ENCODE data around the gene MIER3. TPM values are rescaled to one million over a fixed set of nuclear protein-coding genes. Genes with fewer than 3 reads are reported as not detected.
"Not testable (repeated sequence)": the region's sequence is repeated elsewhere in the genome, so short reads cannot be mapped to it uniquely, and the experiment has no call there.

The MIER3 gene
- total RNA-seq, 1 donor from 2014 or later = 33.6 TPM

DNA sequence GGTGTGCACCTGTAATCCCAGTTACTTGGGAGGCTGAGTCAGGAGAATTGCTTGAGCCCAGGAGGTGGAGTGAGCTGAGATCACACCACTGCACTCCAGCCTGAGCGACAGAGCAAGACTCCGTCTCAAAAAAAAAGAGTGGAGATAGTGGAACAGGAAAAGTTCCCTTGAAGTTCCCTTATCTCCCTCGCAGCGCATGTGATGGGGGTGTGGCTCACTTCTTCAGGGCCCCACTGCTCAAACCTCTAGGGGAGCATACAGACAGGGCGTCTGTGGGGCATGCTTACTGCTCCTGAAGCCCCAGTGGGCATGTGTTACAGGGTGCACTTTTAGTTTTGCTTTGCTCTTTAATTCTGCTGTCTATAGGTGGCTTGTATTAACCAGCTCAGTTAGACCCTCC is 27.6 kb upstream of the MIER3 start:
- intact Hi-C loops (cut with micrococcal nuclease); H3K36me3 Mint-ChIP-seq (ENCODE audit: low read depth); H3K27ac Mint-ChIP-seq; H3K9me3 Mint-ChIP-seq; H3K4me3 Mint-ChIP-seq; DNase-seq (ENCODE audit: low spot score): not testable (repeated sequence)
- Mint-ChIP-seq H3K4me1 (ENCODE audit: low read depth) (peaks cover 13% of the 10 kb centered on the region), H3K27me3 (ENCODE audit: insufficient read depth) (peaks cover 15% of the 10 kb centered on the region)

DNA sequence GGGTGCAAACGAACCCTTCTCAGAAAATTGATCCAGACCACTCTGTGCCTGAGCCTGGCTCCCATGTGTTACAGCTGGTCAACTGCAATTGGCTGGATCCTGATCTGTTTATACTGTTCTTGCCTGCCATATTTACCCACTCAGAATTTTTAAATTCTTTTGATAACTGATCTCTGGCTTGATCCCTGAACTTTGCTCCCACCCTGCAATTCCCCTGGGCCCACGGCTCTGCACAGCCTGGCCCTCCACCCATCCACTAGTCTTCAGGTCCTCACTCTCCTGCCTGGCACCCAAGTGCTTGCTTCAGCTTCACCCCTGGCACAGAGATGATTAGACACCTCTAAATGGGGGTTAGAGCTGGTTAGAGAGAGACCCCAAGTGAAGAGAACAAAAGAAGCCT is 25.9 kb upstream of the MIER3 start:
- Mint-ChIP-seq H3K27ac (no peak overlapping the region), H3K4me3 (no peak overlapping the region), H3K4me1 (ENCODE audit: low read depth) (no peaks in the 10 kb centered on the region), H3K36me3 (ENCODE audit: low read depth) (peaks cover 1% of the 10 kb centered on the region), H3K27me3 (ENCODE audit: insufficient read depth) (peaks cover 15% of the 10 kb centered on the region), H3K9me3 (no peaks in the 10 kb centered on the region)
- DNase-seq (ENCODE audit: low spot score) = no peak
- intact Hi-C loops (cut with micrococcal nuclease) = no loop called here

DNA sequence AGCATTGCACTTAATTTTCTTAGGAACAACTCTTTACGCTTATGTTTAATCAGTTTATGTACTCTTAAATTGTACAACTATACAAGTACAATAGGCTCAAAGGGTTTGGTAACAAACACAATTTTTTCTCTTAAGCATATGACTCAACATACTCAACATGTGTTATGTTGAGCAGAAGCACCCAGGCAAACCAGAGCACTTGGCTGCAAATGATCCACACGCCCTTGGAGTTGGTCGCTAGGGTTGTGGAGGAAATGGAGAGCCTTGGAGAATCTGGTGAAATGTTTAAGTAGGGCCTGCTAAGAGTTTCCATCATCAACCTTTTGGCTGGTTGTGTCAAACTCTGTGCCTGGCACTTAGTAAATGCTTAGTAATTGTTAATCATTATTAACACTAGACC is 25.1 kb upstream of the MIER3 start:
- Mint-ChIP-seq H3K4me1 (ENCODE audit: low read depth) (no peaks in the 10 kb centered on the region), H3K27ac (no peak overlapping the region), H3K4me3 (no peak overlapping the region), H3K36me3 (ENCODE audit: low read depth) (peaks cover 1% of the 10 kb centered on the region), H3K27me3 (ENCODE audit: insufficient read depth) (peaks cover 12% of the 10 kb centered on the region), H3K9me3 (no peaks in the 10 kb centered on the region)
- DNase-seq (ENCODE audit: low spot score) = no peak
- intact Hi-C loops (cut with micrococcal nuclease) = no loop called here

DNA sequence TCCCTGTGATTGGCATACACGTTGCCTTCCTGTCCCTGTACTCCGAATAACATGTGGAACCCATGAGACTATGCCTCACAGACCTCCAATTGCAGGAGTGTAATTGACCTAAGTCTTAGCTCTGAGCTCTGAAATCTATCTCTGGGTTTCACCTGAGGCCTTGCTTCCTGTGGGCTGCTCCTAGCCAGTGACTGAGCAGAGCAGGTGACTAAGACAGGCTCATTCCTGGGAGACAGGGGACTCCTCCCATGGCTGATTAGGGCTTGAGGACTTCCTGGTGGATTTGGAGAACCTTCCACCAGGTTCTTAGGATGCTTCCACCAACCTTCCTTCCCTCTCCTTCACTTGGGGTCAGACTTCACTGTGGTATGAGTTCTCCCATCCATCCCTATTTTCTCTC is 22.3 kb upstream of the MIER3 start:
- no peak overlapping the region for H3K27ac Mint-ChIP-seq
- H3K9me3 Mint-ChIP-seq = no peaks in the 10 kb centered on the region
- no peaks in the 10 kb centered on the region for H3K36me3 Mint-ChIP-seq (ENCODE audit: low read depth)
- DNase-seq (ENCODE audit: low spot score) = no peak
- no peak overlapping the region for H3K4me3 Mint-ChIP-seq
- intact Hi-C loops (cut with micrococcal nuclease) = no loop called here
- H3K4me1 Mint-ChIP-seq (ENCODE audit: low read depth) = no peaks in the 10 kb centered on the region
- peaks cover 18% of the 10 kb centered on the region for H3K27me3 Mint-ChIP-seq (ENCODE audit: insufficient read depth)

DNA sequence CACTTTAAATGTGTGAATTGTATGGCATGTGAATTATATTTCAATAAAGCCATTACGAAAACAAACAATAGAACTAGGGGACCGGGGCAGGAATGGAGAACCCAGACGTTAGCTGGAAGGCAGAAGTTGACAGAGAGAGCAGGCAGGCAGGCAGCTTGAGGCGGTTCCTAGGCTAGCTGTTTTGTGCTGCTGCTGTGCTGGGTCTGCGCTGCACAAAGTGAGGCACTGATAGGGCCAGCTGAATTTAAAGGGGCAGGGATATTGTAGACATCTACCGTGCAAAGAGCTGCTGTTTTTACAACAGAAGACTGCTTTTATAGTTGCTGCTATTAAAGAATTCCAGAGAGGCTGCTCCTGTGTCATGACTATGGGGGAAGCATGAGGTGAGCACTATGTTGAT is 21.6 kb upstream of the MIER3 start:
- no peak for DNase-seq (ENCODE audit: low spot score)
- Mint-ChIP-seq H3K36me3 (ENCODE audit: low read depth) (no peaks in the 10 kb centered on the region), H3K4me1 (ENCODE audit: low read depth) (no peaks in the 10 kb centered on the region), H3K4me3 (no peak overlapping the region), H3K9me3 (no peaks in the 10 kb centered on the region), H3K27ac (no peak overlapping the region), H3K27me3 (ENCODE audit: insufficient read depth) (peaks cover 23% of the 10 kb centered on the region)
- intact Hi-C loops (cut with micrococcal nuclease) = no loop called here

DNA sequence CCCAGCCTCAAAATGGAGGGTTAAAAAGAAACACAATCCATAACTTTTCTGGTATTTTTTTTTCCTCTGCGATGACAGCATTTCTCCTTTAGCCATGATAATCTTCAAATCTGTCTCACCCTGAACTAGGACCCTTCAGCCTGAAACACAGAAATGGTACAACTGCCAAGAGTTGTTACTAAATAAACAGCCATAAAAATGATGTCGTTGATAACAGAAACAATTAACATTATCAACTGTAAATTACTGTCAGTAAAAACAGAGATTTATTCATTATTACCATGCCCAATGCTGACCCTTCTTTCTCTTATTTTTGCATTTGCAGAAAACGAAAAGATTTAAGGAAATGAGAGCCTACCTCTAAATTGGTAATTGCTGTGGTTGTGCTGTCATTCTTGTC is 19.4 kb upstream of the MIER3 start:
- Mint-ChIP-seq H3K4me3 (no peak overlapping the region), H3K4me1 (ENCODE audit: low read depth) (no peaks in the 10 kb centered on the region), H3K36me3 (ENCODE audit: low read depth) (no peaks in the 10 kb centered on the region), H3K9me3 (no peaks in the 10 kb centered on the region), H3K27ac (no peak overlapping the region), H3K27me3 (ENCODE audit: insufficient read depth) (peaks cover 30% of the 10 kb centered on the region)
- DNase-seq (ENCODE audit: low spot score) = no peak
- intact Hi-C loops (cut with micrococcal nuclease) = no loop called here

DNA sequence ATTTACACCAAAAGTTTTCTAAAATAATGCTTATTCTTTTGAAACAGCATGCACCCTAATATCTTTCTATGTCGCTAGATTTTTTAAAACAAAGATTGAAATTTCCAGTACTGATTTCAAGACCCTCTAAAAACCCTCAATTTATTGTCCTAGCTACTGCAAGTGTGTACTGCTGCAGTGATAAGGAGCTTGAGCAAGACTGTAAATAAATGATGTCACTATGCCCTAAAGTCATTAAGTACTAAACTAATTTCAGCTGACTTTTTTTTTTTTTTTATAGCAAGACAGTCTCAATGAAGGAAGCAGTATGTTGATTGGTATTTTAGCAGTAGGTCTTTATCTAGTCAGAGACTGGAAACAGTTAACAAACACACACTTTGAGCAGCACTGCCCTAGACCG is 12.2 kb upstream of the MIER3 start:
- no peak overlapping the region for H3K4me3 Mint-ChIP-seq
- intact Hi-C loops (cut with micrococcal nuclease) = no loop called here
- DNase-seq (ENCODE audit: low spot score) = no peak
- H3K27ac Mint-ChIP-seq = no peak overlapping the region
- H3K9me3 Mint-ChIP-seq = no peaks in the 10 kb centered on the region
- H3K4me1 Mint-ChIP-seq (ENCODE audit: low read depth) = no peaks in the 10 kb centered on the region
- no peaks in the 10 kb centered on the region for H3K36me3 Mint-ChIP-seq (ENCODE audit: low read depth)
- H3K27me3 Mint-ChIP-seq (ENCODE audit: insufficient read depth) = peaks cover 59% of the 10 kb centered on the region

DNA sequence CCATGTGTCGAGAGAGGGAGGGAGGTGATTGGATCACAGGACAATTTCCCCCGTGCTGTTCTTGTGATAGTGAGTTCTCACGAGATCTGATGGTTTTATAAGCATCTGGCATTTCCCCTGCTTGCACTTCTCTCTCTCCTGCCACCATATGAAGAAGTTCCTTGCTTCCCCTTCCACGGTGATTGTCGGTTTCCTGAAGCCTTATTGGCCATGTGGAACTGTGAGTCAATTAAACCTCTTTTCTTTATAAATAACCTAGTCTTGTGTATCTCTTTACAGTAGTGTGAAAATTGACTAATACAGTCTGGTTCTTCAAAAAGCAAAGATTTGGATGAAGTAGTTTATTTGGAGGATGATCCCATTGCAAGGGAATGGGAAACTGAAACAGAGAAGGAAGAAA is 11.3 kb upstream of the MIER3 start:
- no peaks in the 10 kb centered on the region for H3K4me1 Mint-ChIP-seq (ENCODE audit: low read depth)

DNA sequence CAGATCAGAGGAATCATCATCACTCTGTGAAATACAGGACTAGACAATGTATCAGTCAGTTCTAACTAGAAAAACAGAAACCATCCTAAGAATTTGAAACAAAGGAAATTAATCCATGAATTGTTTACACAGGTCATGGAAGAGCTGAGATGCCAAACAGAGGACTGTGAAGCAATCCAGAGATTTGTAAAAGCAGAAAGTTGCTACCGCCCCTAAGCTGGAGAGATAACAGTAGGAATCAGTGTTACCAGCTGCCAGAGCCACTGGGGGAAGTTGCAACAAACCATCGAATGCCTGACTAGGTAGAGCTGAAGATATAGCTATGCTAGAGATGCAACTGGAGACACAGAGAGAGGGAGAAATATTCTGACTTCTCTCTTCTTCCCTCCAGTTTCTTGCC is 10.4 kb upstream of the MIER3 start:
- Mint-ChIP-seq H3K36me3 (ENCODE audit: low read depth) (no peaks in the 10 kb centered on the region), H3K27ac (no peak overlapping the region), H3K4me1 (ENCODE audit: low read depth) (no peaks in the 10 kb centered on the region), H3K4me3 (no peak overlapping the region), H3K27me3 (ENCODE audit: insufficient read depth) (peaks cover 67% of the 10 kb centered on the region), H3K9me3 (no peaks in the 10 kb centered on the region)
- intact Hi-C loops (cut with micrococcal nuclease) = no loop called here
- DNase-seq (ENCODE audit: low spot score) = no peak

More for the DNA sequence above, 11.3 kb upstream of the MIER3 start:
- intact Hi-C loops (cut with micrococcal nuclease) = no loop called here
- Mint-ChIP-seq H3K9me3 (no peaks in the 10 kb centered on the region), H3K27ac (no peak overlapping the region), H3K36me3 (ENCODE audit: low read depth) (no peaks in the 10 kb centered on the region), H3K4me3 (no peak overlapping the region), H3K27me3 (ENCODE audit: insufficient read depth) (peaks cover 60% of the 10 kb centered on the region)
- no peak for DNase-seq (ENCODE audit: low spot score)

DNA sequence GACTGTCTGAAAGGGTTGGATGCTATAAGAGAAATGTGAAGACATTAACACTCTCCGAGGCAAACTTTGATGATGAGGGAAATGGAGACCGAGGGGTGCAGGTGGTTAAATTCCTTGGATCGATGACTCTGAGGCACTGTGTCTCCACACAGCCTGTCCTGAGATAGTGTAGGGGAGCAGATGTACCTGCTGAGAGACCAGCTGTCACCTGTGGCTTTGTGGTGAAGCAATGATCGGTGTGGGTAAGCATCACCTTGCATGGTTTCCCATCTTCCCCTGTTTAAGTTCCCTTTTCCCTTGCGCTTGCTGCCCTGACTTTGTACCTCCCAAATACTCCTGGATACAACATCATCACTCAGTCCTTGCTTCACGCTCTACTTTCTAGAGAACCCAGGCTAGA is 9.8 kb upstream of the MIER3 start:
- Mint-ChIP-seq H3K4me3 (no peak overlapping the region), H3K27ac (no peak overlapping the region)

DNA sequence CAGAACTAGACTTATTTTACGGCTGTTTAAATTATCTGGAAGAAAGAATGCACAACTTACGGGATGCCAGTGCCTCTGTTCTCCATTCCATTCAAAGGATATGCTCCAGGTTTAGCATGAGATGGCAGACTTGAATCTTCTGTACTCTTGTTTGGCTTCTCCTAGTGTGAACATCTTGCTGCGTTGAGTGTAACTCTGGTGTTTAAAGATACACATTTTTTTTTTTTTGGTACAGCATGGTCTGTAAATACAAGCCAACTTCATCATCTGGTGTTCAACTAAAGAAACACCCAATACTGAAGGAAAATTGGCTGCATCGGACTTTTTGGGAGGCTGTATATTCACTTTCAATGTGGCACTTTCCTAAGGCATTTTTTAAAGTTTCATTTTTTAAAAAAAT is 7.4 kb upstream of the MIER3 start:
- intact Hi-C loops (cut with micrococcal nuclease) = no loop called here
- Mint-ChIP-seq H3K36me3 (ENCODE audit: low read depth) (no peaks in the 10 kb centered on the region), H3K9me3 (no peaks in the 10 kb centered on the region), H3K27ac (no peak overlapping the region), H3K4me3 (no peak overlapping the region), H3K4me1 (ENCODE audit: low read depth) (no peaks in the 10 kb centered on the region), H3K27me3 (ENCODE audit: insufficient read depth) (peaks cover 65% of the 10 kb centered on the region)
- DNase-seq (ENCODE audit: low spot score) = no peak

More for the DNA sequence above, 9.8 kb upstream of the MIER3 start:
- intact Hi-C loops (cut with micrococcal nuclease) = no loop called here
- Mint-ChIP-seq H3K36me3 (ENCODE audit: low read depth) (no peaks in the 10 kb centered on the region), H3K27me3 (ENCODE audit: insufficient read depth) (peaks cover 68% of the 10 kb centered on the region), H3K9me3 (no peaks in the 10 kb centered on the region), H3K4me1 (ENCODE audit: low read depth) (no peaks in the 10 kb centered on the region)
- DNase-seq (ENCODE audit: low spot score) = no peak

DNA sequence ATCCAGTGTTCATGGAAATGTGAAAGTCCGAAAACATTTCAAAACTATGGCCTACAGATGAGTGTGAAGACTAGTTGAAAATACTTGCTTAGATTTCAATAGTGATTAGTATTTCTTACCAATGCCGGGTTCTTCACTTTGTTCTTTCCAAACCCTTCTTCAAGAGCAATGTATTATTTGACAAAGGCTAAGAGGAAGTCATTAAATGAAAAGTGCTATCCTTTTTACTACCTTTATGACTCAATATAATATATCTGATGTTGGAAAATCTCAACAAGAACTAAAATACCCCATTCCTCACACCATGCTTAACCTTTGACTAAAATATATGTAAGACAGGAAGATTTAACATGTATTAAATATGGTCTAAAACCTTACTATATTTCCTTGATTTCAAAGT is 6.7 kb upstream of the MIER3 start:
- Mint-ChIP-seq H3K36me3 (ENCODE audit: low read depth) (no peaks in the 10 kb centered on the region), H3K9me3 (no peaks in the 10 kb centered on the region), H3K27me3 (ENCODE audit: insufficient read depth) (peaks cover 62% of the 10 kb centered on the region), H3K27ac (no peak overlapping the region), H3K4me1 (ENCODE audit: low read depth) (no peaks in the 10 kb centered on the region), H3K4me3 (no peak overlapping the region)
- DNase-seq (ENCODE audit: low spot score) = no peak
- intact Hi-C loops (cut with micrococcal nuclease) = no loop called here

DNA sequence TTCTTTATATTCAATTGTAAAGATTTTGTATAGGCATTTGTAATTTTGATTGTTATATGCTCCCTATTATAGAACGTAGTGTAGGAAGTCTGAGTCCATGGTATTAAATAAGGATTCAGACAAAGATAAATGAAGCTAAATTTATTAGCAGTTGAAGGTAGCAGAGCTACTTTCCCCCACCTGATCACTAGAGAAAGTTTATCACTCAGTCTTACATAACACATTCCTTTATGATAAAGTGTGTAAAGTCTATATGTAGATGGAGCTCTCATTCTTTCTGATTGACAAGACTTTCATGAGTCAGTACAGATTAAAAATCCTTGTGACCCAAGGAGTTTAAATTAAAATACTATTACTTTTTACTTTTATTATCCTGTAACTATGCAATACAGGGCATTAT is 2.3 kb upstream of the MIER3 start:
- no peak overlapping the region for H3K27ac Mint-ChIP-seq
- no peak for DNase-seq (ENCODE audit: low spot score)

More for the DNA sequence above, 2.3 kb upstream of the MIER3 start:
- Mint-ChIP-seq H3K9me3 (no peaks in the 10 kb centered on the region), H3K4me3 (no peak overlapping the region), H3K27me3 (ENCODE audit: insufficient read depth) (peaks cover 39% of the 10 kb centered on the region), H3K4me1 (ENCODE audit: low read depth) (peaks cover 23% of the 10 kb centered on the region), H3K36me3 (ENCODE audit: low read depth) (peaks cover 2% of the 10 kb centered on the region)
- intact Hi-C loops (cut with micrococcal nuclease) = loop anchor here (5.0 kb wide), 2 partner anchors 137 to 163 kb away; partner anchors contain the start of gene MAP3K1

Measured in activated T-helper 1 cell treated with anti-CD3 and anti-CD28 coated beads, Interleukin-12 subunit alpha, Interleukin-12 subunit beta, Interleukin-2, Interleukin-4 antibody, amounts not matched to agents 30 ng/mL and 10 ng/mL and 1 ng/mL, durations not matched to agents 14 hours and 24 hours and 36 hours (primary cell).